H1 (cell line): Measurements from ENCODE around the gene DENND6B. TPM values are rescaled to one million over a fixed set of nuclear protein-coding genes. Genes with fewer than 3 reads are reported as not detected.

Experiments
- CTCF ChIA-PET: fragments of 300-600 bp; sonication (Branson Sonifier 250); formaldehyde crosslinking; loops from one replicate; lab custom pipeline; 2021; ENCODE audit not compliant: partially characterized antibody; lab: Charles Lee
- POLR2A ChIA-PET: fragments of 300-600 bp; sonication (Branson Sonifier 250); formaldehyde crosslinking; loops from one replicate; lab custom pipeline; 2021; ENCODE audit warnings: inconsistent platforms; ENCODE audit not compliant: partially characterized antibody; lab: Charles Lee
- DNase-seq, 2 experiments: peaks; one replicate each; pipeline versions ENCODE4 v3.0.0 to v3.0.0-alpha.2; 2010 to 2022; ENCODE audit warnings: low spot score in 2 of 2, low read depth in 1 of 2, mixed read lengths in 1 of 2
- FAIRE-seq: peaks from 2 replicates; lab custom pipeline; 2011; peaks lifted over from hg19 to GRCh38; lab: Jason Lieb, UNC
- H2AFZ ChIP-seq: 2 replicates; pipeline ENCODE4 v1.8.1; 2012; ENCODE audit warnings: low read length, inconsistent platforms
- H2AK5ac ChIP-seq: 2 replicates; pipeline ENCODE4 v1.6.1; 2013; ENCODE audit warnings: low read depth, low read length
- H2BK120ac ChIP-seq: replicated peaks from 2 replicates; pipeline ENCODE3; 2013; ENCODE audit warnings: low read depth, low read length, inconsistent platforms
- H2BK12ac ChIP-seq: 2 replicates; pipeline ENCODE4 v1.6.1; 2013; ENCODE audit warnings: low read depth, low read length
- H2BK15ac ChIP-seq: 2 replicates; pipeline ENCODE4 v1.6.1; 2013; ENCODE audit warnings: low read length
- H2BK20ac ChIP-seq: 2 replicates; pipeline ENCODE4 v1.6.1; 2013; ENCODE audit warnings: low read length
- H2BK5ac ChIP-seq: 2 replicates; pipeline ENCODE4 v1.6.1; 2013; ENCODE audit warnings: low read depth, low read length
- H3K14ac ChIP-seq: 2 replicates; pipeline ENCODE4 v1.6.1; 2013; ENCODE audit warnings: inconsistent platforms; ENCODE audit not compliant: insufficient read length
- H3K18ac ChIP-seq: 2 replicates; pipeline ENCODE4 v1.6.1; 2013; ENCODE audit warnings: low read length; ENCODE audit errors: extremely low read depth
- H3K23ac ChIP-seq: 2 replicates; pipeline ENCODE4 v1.6.1; 2013; ENCODE audit warnings: inconsistent platforms; ENCODE audit not compliant: insufficient read length
- H3K23me2 ChIP-seq: 2 replicates; pipeline ENCODE4 v1.6.1; 2013; ENCODE audit warnings: low read depth, low read length
- H3K27ac ChIP-seq: 2 replicates; pipeline ENCODE4 v1.6.1; 2011; ENCODE audit warnings: low read depth, low read length, inconsistent platforms
- H3K27me3 ChIP-seq, 4 experiments: replicated peaks in 1 of 4; 1 replicate in 1 of 4; 2 replicates in 3 of 4; pipeline versions ENCODE4 v1.6.1 to v1.8.1; 2011 to 2013; ENCODE audit warnings: low read length in 3 of 4, mild to moderate bottlenecking in 3 of 4, inconsistent platforms in 2 of 4, mixed read lengths in 2 of 4, moderate library complexity in 1 of 4; ENCODE audit not compliant: control insufficient read depth in 3 of 4, insufficient read depth in 3 of 4; ENCODE audit errors: extremely low read depth in 1 of 4
- H3K36me3 ChIP-seq, 4 experiments: 2 replicates each; pipeline versions ENCODE4 v1.6.1 to v1.8.1; 2011 to 2013; ENCODE audit warnings: mild to moderate bottlenecking in 4 of 4, low read length in 3 of 4, moderate library complexity in 2 of 4, control low read depth in 1 of 4, inconsistent platforms in 1 of 4; ENCODE audit not compliant: insufficient read depth in 4 of 4, control insufficient read depth in 2 of 4
- H3K4ac ChIP-seq: replicated peaks from 2 replicates; pipeline ENCODE3; 2013; ENCODE audit warnings: low read length, low read depth, mixed read lengths, inconsistent platforms; ENCODE audit not compliant: insufficient read length
- H3K4me1 ChIP-seq, 4 experiments: replicated peaks in 1 of 4; 1 replicate in 1 of 4; 2 replicates in 3 of 4; pipeline versions ENCODE4 v1.6.1 to v1.8.1; 2011 to 2013; ENCODE audit warnings: low read length in 3 of 4, inconsistent platforms in 2 of 4, mixed read lengths in 1 of 4; ENCODE audit not compliant: insufficient read depth in 4 of 4, control insufficient read depth in 3 of 4
- H3K4me2 ChIP-seq, 2 experiments: 2 replicates each; pipeline versions ENCODE4 v1.6.1 to v1.8.1; 2011 to 2013; ENCODE audit warnings: low read depth in 2 of 2, low read length in 2 of 2, control low read depth in 1 of 2, inconsistent platforms in 1 of 2, mild to moderate bottlenecking in 1 of 2; ENCODE audit not compliant: insufficient read depth in 1 of 2
- H3K4me3 ChIP-seq, 4 experiments: fragments of 200-600, 300-600 bp in 1 of 4; sonication (generic), shearing (Covaris generic), sonication (Bioruptor Twin) in 1 of 4; 2 replicates each; pipeline versions ENCODE4 v1.5.1 to v1.8.1; 2011 to 2016; ENCODE audit warnings: low read length in 4 of 4, low read depth in 3 of 4, control low read depth in 2 of 4, inconsistent platforms in 2 of 4, mild to moderate bottlenecking in 2 of 4, mixed read lengths in 1 of 4, moderate library complexity in 1 of 4; ENCODE audit not compliant: insufficient read depth in 2 of 4; ENCODE audit errors: extremely low read depth in 1 of 4
- H3K56ac ChIP-seq: replicated peaks from 2 replicates; pipeline ENCODE3; 2013; ENCODE audit warnings: low read depth, mild to moderate bottlenecking, mixed read lengths, low read length, inconsistent platforms; ENCODE audit not compliant: insufficient read length
- H3K79me1 ChIP-seq: 2 replicates; pipeline ENCODE4 v1.6.1; 2013; ENCODE audit warnings: low read depth, low read length, control low read depth
- H3K79me2 ChIP-seq, 2 experiments: 2 replicates each; pipeline versions ENCODE4 v1.6.1 to v1.8.1; 2012 to 2013; ENCODE audit warnings: low read length in 2 of 2, mild to moderate bottlenecking in 2 of 2, inconsistent platforms in 1 of 2; ENCODE audit not compliant: insufficient read depth in 2 of 2, control insufficient read depth in 1 of 2
- H3K9ac ChIP-seq, 4 experiments: replicated peaks in 1 of 4; 1 replicate in 1 of 4; 2 replicates in 3 of 4; pipeline versions ENCODE4 v1.6.1 to v1.8.1; 2011 to 2013; ENCODE audit warnings: low read depth in 3 of 4, low read length in 3 of 4, control low read depth in 2 of 4, mild to moderate bottlenecking in 2 of 4, moderate library complexity in 2 of 4, inconsistent platforms in 1 of 4; ENCODE audit errors: extremely low read depth in 1 of 4
- H3K9me3 ChIP-seq, 2 experiments: 2 replicates each; pipeline versions ENCODE4 v1.6.1 to v1.8.1; 2012 to 2013; ENCODE audit warnings: mild to moderate bottlenecking in 2 of 2, moderate library complexity in 2 of 2, control low read depth in 1 of 2, inconsistent platforms in 1 of 2, low read depth in 1 of 2, low read length in 1 of 2, mixed read lengths in 1 of 2; ENCODE audit not compliant: insufficient read depth in 2 of 2
- H4K20me1 ChIP-seq, 2 experiments: replicated peaks in 1 of 2; 2 replicates each; pipeline versions ENCODE3 to v1.8.1; 2011 to 2013; ENCODE audit warnings: inconsistent platforms in 2 of 2, low read length in 2 of 2, mild to moderate bottlenecking in 1 of 2; ENCODE audit not compliant: insufficient read depth in 2 of 2, control insufficient read depth in 1 of 2
- H4K5ac ChIP-seq: 2 replicates; pipeline ENCODE4 v1.6.1; 2013; ENCODE audit warnings: low read length, low read depth, mixed read lengths, inconsistent platforms; ENCODE audit not compliant: insufficient read length
- H4K8ac ChIP-seq: 2 replicates; pipeline ENCODE4 v1.8.0; 2013; ENCODE audit warnings: mild to moderate bottlenecking, moderate library complexity, low read length, inconsistent platforms; ENCODE audit not compliant: insufficient read depth; ENCODE audit errors: extremely low read depth
- H4K91ac ChIP-seq: replicated peaks from 2 replicates; pipeline ENCODE3; 2013; ENCODE audit warnings: low read length, mixed read lengths, inconsistent platforms; ENCODE audit not compliant: insufficient read length
- ASH2L ChIP-seq: fragments of 200-600, 300-600 bp; sonication (generic); IDR thresholded peaks from one replicate; pipeline ENCODE4 v1.7.1; 2017; ENCODE audit warnings: low read length
- BRCA1 ChIP-seq: IDR thresholded peaks from 2 replicates; pipeline ENCODE4 v1.6.1; 2012; ENCODE audit warnings: low read depth, low read length, improper control_type of control experiment
- CHD1 ChIP-seq: IDR thresholded peaks from 2 replicates; pipeline ENCODE4 v1.6.1; 2012; ENCODE audit warnings: low read depth, low read length, improper control_type of control experiment
- NANOG ChIP-seq: IDR thresholded peaks from 2 replicates; pipeline ENCODE4 v1.6.1; 2011; ENCODE audit warnings: low read length, low read depth, mild to moderate bottlenecking, inconsistent platforms; ENCODE audit not compliant: insufficient read depth, poor library complexity, severe bottlenecking
- NRF1 ChIP-seq: IDR thresholded peaks from 2 replicates; pipeline ENCODE4 v1.6.1; 2011; ENCODE audit warnings: mild to moderate bottlenecking, low read depth, low read length, improper control_type of control experiment
- RBBP5 ChIP-seq: IDR thresholded peaks from 2 replicates; pipeline ENCODE4 v1.7.1; 2012; ENCODE audit warnings: low read depth, mild to moderate bottlenecking, inconsistent platforms, low read length, moderate library complexity, borderline replicate concordance
- SAP30 ChIP-seq: fragments of 300-600 bp; sonication (generic); IDR thresholded peaks from 2 replicates; pipeline ENCODE4 v1.7.1; 2012; ENCODE audit warnings: low read length, moderate library complexity, mild to moderate bottlenecking, inconsistent platforms; ENCODE audit not compliant: insufficient read depth, insufficient replicate concordance
- TAF1 ChIP-seq: IDR thresholded peaks from 2 replicates; pipeline ENCODE4 v1.6.1; 2011; ENCODE audit warnings: mild to moderate bottlenecking, low read depth, low read length
- TAF7 ChIP-seq: optimal IDR thresholded peaks from 2 replicates; pipeline ENCODE3; 2011; ENCODE audit warnings: low read depth, mild to moderate bottlenecking, inconsistent platforms, low read length, moderate library complexity, borderline replicate concordance
- ZNF274 ChIP-seq: IDR thresholded peaks from 2 replicates; pipeline ENCODE4 v1.7.0; 2012; ENCODE audit warnings: low read length, borderline replicate concordance; ENCODE audit errors: extremely low read depth
- WGBS, 2 experiments: shearing (Covaris generic) in 1 of 2; methylation state at CpG; one replicate each; pipeline versions ENCODE4 v1.1.6 to v1.1.7; 2013 to 2015; ENCODE audit warnings: low lambda C conversion rate in 2 of 2, mixed read lengths in 2 of 2, inconsistent platforms in 1 of 2, low coverage in 1 of 2, missing lambda C conversion rate in 1 of 2; ENCODE audit not compliant: insufficient replicate concordance in 2 of 2, insufficient coverage in 1 of 2, insufficient read length in 1 of 2; ENCODE audit errors: extremely low coverage in 1 of 2, missing lambda C conversion rate in 1 of 2; 5-methylcytosine and 5-hydroxymethylcytosine counted together
- polyA plus RNA-seq, 7 experiments: library from polyadenylated mRNA; depleted of rRNA in 3 of 7; stranded (reverse) in 5 of 7; unstranded in 2 of 7; fragments of >200 nt in 5 of 7; fragments of 200-250 nt in 2 of 7; gene quantifications; 1 replicate in 5 of 7; 2 replicates in 1 of 7; 4 replicates in 1 of 7; pipeline versions ENCODE4 v1.2.1 to v1.2.3, GENCODE V29; 2011 to 2013; ENCODE audit warnings: missing spikeins in 2 of 7, mixed read lengths in 2 of 7
- total RNA-seq: library from RNA; stranded (reverse); fragmentation: NEBNext Ultra II Directional; extraction: Animal tissue kit (Norgen Biotek cat#: 25700); gene quantifications from 2 replicates; pipeline ENCODE4 v1.2.1, GENCODE V29; 2021
- TF ChIP-seq, protein P1 (sequence below), 3 experiments: IDR thresholded peaks; 1 replicate in 2 of 3; 2 replicates in 1 of 3; pipeline versions ENCODE4 v1.5.1 to v1.6.1; 2011; ENCODE audit warnings: low read length in 3 of 3, mild to moderate bottlenecking in 3 of 3, inconsistent platforms in 2 of 3, low read depth in 1 of 3, moderate library complexity in 1 of 3; ENCODE audit not compliant: insufficient read depth in 1 of 3; ENCODE audit errors: control extremely low read depth in 1 of 3

Gene DENND6B
- total and polyA plus RNA-seq, 2 of the 8 experiments (the other 6 are each of a cell fraction or from before 2014, with no cell fraction given), result 1.1 to 1.9 TPM

DNA sequence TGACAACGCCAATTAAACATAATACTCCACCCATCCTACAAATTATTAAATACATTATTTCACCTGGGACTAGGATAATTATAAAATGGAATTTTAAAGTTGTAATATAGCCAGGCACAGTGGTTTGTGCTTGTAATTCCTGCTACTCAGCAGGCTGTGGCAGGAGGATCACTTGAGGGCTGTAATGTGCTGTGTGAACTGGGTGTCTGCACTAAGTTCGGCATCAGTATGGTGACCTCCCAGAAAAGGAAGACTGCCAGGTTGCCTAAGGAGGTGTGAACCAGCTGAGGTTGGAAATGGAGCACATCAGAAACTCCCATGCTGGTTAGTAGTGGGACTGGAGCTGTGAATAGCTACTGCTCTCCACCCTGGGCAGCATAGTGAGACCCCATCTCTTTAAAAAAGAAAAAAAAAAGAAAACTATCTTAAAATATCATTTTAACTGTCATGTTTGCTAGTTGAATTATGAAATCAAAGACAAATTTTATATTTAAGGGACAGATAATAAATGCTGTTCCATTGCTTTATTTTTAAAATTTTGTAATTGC lies 44.4 kb upstream of the DENND6B start:
- no peak overlapping the region for H3K18ac ChIP-seq
- no peak overlapping the region for H4K8ac ChIP-seq
- H3K4me3 ChIP-seq, result no peak overlapping the region
- no peak overlapping the region for H3K4me2 ChIP-seq
- no peak for FAIRE-seq
- no peaks in the 10 kb centered on the region for H3K27me3 ChIP-seq
- CTCF ChIA-PET, result interaction anchor here (0.7 to 1.3 kb wide), 4 partner anchors 20 to 119 kb away, joined by 3 to 4 read pairs (median 3); no protein-coding TSS in a partner anchor
- H3K4ac ChIP-seq, result no peak overlapping the region
- no peak overlapping the region for H2AK5ac ChIP-seq
- H2BK12ac ChIP-seq, result no peak overlapping the region
- H3K9ac ChIP-seq, result no peak overlapping the region
- peaks cover 0 to 9% of the 10 kb centered on the region in 2 experiments; a peak in 1 of 4 replicates for H3K79me2 ChIP-seq
- no peak overlapping the region for H3K56ac ChIP-seq
- H4K91ac ChIP-seq, result no peak overlapping the region
- no peak overlapping the region for H3K27ac ChIP-seq
- 87 to 100% methylated on average over 1 to 2 of the region's 2 CpGs for WGBS, 2 experiments
- no peak for DNase-seq
- no peak overlapping the region for H2BK15ac ChIP-seq
- H3K23ac ChIP-seq, result no peak overlapping the region
- H3K9me3 ChIP-seq, result no peaks in the 10 kb centered on the region
- H4K5ac ChIP-seq, result no peak overlapping the region
- H3K79me1 ChIP-seq, result peaks cover 8% of the 10 kb centered on the region
- H3K23me2 ChIP-seq, result no peaks in the 10 kb centered on the region
- H3K36me3 ChIP-seq, result peaks cover 0 to 9% (median 5%) of the 10 kb centered on the region in 4 experiments; a peak in 4 of 8 replicates
- H2BK20ac ChIP-seq, result no peak overlapping the region
- peaks cover 0 to 4% of the 10 kb centered on the region in 2 experiments for H4K20me1 ChIP-seq
- no peaks in the 10 kb centered on the region for H3K4me1 ChIP-seq
- H3K14ac ChIP-seq, result no peak overlapping the region
- POLR2A ChIA-PET, result interaction anchor here (0.7 to 1.4 kb wide), 3 partner anchors 8 to 19 kb away, joined by 3 to 4 read pairs (median 4); no protein-coding TSS in a partner anchor
- H2AFZ ChIP-seq, result no peak overlapping the region
- H2BK120ac ChIP-seq, result no peak overlapping the region
- no peak overlapping the region for H2BK5ac ChIP-seq
- TF ChIP-seq CHD1, result no peak
- no peak for TF ChIP-seq BRCA1
- no peak for TF ChIP-seq TAF7
- no peak for TF ChIP-seq ASH2L
- no peak for TF ChIP-seq NANOG
- no peak for TF ChIP-seq SAP30
- no peak for TF ChIP-seq TAF1
- no peak for TF ChIP-seq ZNF274
- TF ChIP-seq, protein P1, sequence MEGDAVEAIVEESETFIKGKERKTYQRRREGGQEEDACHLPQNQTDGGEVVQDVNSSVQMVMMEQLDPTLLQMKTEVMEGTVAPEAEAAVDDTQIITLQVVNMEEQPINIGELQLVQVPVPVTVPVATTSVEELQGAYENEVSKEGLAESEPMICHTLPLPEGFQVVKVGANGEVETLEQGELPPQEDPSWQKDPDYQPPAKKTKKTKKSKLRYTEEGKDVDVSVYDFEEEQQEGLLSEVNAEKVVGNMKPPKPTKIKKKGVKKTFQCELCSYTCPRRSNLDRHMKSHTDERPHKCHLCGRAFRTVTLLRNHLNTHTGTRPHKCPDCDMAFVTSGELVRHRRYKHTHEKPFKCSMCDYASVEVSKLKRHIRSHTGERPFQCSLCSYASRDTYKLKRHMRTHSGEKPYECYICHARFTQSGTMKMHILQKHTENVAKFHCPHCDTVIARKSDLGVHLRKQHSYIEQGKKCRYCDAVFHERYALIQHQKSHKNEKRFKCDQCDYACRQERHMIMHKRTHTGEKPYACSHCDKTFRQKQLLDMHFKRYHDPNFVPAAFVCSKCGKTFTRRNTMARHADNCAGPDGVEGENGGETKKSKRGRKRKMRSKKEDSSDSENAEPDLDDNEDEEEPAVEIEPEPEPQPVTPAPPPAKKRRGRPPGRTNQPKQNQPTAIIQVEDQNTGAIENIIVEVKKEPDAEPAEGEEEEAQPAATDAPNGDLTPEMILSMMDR (IDR thresholded peaks at IDR 0.05; ENCODE audit: control extremely low read depth in 1 of 3, insufficient read depth in 1 of 3, low read depth in 1 of 3, low read length in 3 of 3), result no peak
- TF ChIP-seq RBBP5, result no peak
- no peak for TF ChIP-seq NRF1
